Thoracic aorta (tissue), 2 donors: ENCODE measurements around the gene MYOG. TPM values are rescaled to one million over a fixed set of nuclear protein-coding genes. Genes with fewer than 3 reads are reported as not detected.

ENCODE experiments used
- ATAC-seq: fragments of 150-250 bp; one replicate; pipeline ENCODE4 v1.8.0; 2017; ENCODE audit warnings: low read depth; ENCODE audit not compliant: insufficient number of reproducible peaks, low FRiP score
- DNase-seq: peaks from one replicate; pipeline ENCODE4 v3.0.0-alpha.2; 2020; ENCODE audit warnings: low spot score
- H3K27ac ChIP-seq, 2 donors: fragments of 200-600 bp; sonication (generic); 1 replicate in 1 of 2; 2 replicates in 1 of 2; pipeline ENCODE4 v1.5.1; 2016; ENCODE audit warnings: mild to moderate bottlenecking in 2 of 2, moderate library complexity in 2 of 2
- H3K27me3 ChIP-seq: fragments of 200-600 bp; sonication (generic); replicated peaks from 2 replicates; pipeline ENCODE4 v1.6.0; 2016; ENCODE audit warnings: mild to moderate bottlenecking; ENCODE audit not compliant: insufficient read depth
- H3K36me3 ChIP-seq: fragments of 200-600 bp; sonication (generic); one replicate; pipeline ENCODE4 v1.5.1; 2016
- H3K4me1 ChIP-seq, 2 donors: fragments of 200-600 bp; sonication (generic); 1 replicate in 1 of 2; 2 replicates in 1 of 2; pipeline versions ENCODE4 v1.5.1 to v1.6.0; 2016; ENCODE audit warnings: low read depth in 2 of 2, mild to moderate bottlenecking in 1 of 2; ENCODE audit not compliant: control insufficient read depth in 1 of 2
- H3K4me3 ChIP-seq: fragments of 200-600 bp; sonication (generic); 2 replicates; pipeline ENCODE4 v1.5.1; 2016; ENCODE audit warnings: mild to moderate bottlenecking
- H3K9me3 ChIP-seq: fragments of 200-600 bp; sonication (generic); 2 replicates; pipeline ENCODE4 v1.5.1; 2016
- total RNA-seq, 2 donors: library from RNA; depleted of rRNA; stranded (reverse); fragments of >200 nt; gene quantifications; one replicate each; pipeline versions ENCODE4 v1.1.0 to v1.2.3, GENCODE V29; 2016
- TF ChIP-seq, protein P1 (sequence below): fragments of 200-600 bp; sonication (generic); IDR thresholded peaks from one replicate; pipeline ENCODE4 v1.5.1; 2019; ENCODE audit warnings: antibody characterized with exemption

Gene MYOG
- total RNA-seq, 2 donors from 2014 or later: not detected

GRCh38 chr1:203058676-203058935 lies 27.2 kb downstream of the MYOG start:
- TF ChIP-seq, protein P1, sequence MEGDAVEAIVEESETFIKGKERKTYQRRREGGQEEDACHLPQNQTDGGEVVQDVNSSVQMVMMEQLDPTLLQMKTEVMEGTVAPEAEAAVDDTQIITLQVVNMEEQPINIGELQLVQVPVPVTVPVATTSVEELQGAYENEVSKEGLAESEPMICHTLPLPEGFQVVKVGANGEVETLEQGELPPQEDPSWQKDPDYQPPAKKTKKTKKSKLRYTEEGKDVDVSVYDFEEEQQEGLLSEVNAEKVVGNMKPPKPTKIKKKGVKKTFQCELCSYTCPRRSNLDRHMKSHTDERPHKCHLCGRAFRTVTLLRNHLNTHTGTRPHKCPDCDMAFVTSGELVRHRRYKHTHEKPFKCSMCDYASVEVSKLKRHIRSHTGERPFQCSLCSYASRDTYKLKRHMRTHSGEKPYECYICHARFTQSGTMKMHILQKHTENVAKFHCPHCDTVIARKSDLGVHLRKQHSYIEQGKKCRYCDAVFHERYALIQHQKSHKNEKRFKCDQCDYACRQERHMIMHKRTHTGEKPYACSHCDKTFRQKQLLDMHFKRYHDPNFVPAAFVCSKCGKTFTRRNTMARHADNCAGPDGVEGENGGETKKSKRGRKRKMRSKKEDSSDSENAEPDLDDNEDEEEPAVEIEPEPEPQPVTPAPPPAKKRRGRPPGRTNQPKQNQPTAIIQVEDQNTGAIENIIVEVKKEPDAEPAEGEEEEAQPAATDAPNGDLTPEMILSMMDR: no peak
- Histone ChIP-seq H3K4me3 (no peak overlapping the region), H3K36me3 (no peaks in the 10 kb centered on the region), H3K27ac (no peak overlapping the region), H3K4me1 (no peaks in the 10 kb centered on the region), H3K9me3 (no peaks in the 10 kb centered on the region), H3K27me3 (no peaks in the 10 kb centered on the region)
- DNase-seq (no peak), ATAC-seq (no peak)

DNA sequence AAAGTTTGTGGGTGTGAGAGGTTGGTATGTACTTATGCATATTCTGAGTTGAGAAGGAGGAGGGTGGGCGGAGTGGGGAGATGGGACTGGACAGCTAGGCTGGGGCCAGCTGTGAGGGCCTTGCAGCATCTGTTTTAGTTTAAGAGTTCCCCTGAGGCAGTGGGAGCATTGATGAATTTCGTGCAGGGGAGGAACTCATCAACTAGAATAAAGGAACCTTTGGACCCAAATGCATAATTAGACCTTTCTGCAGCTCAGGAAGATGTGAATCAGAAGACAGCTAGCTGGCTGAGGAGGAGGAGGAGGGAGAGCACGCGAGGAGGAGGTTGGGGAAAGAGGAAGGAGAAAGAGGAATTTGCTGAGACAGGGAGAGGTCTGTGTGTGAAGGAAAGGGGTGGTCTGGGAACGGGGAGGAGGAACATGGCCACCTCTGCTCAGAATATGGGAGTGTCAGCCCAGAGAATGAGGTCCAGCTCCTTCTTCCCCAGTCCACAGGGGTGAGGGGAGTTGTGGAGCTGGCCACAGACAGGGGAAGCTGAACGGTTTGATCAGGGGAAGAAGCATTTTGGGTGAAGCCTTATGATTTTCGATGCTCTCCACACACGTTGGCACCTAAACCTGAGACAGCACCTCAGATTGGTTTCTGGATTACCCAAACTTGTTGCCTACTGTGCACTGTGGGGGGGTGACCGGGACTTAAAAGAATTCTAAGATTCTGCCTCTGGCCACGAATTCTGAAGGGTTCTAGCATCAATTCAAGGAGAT lies 27.7 kb downstream of the MYOG start:
- no peaks in the 10 kb centered on the region for H3K36me3 ChIP-seq
- H3K4me3 ChIP-seq: no peak overlapping the region
- H3K27me3 ChIP-seq: no peaks in the 10 kb centered on the region
- H3K4me1 ChIP-seq: no peaks in the 10 kb centered on the region
- ATAC-seq: no peak
- TF ChIP-seq, protein P1: no peak
- no peak for DNase-seq
- no peaks in the 10 kb centered on the region for H3K9me3 ChIP-seq
- H3K27ac ChIP-seq: no peak overlapping the region

DNA sequence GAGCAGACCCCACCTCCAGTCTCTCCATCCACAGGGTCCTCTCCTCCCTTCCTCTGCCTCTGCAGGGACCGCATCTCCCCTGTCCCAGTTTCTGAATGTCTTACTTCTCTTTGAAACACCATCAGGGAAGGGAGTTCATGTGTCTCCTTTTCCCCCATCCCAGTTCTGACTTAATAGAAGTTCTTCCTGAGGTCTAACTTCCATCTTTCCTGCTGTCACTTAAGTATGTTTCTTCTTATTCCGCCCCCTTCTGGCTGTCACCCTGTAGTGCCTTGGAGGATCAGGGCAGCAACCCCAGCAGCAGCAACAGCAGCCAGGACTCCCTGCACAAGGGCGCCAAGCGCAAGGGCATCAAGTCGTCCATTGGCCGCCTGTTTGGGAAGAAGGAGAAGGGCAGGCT lies 29.3 kb downstream of the MYOG start:
- no peaks in the 10 kb centered on the region for H3K4me1 ChIP-seq
- H3K36me3 ChIP-seq: peaks cover under 1% of the 10 kb centered on the region
- no peak for DNase-seq
- ATAC-seq: no peak
- H3K27ac ChIP-seq: no peak overlapping the region
- no peaks in the 10 kb centered on the region for H3K9me3 ChIP-seq
- TF ChIP-seq, protein P1: no peak
- H3K4me3 ChIP-seq: no peak overlapping the region
- H3K27me3 ChIP-seq: no peaks in the 10 kb centered on the region

DNA sequence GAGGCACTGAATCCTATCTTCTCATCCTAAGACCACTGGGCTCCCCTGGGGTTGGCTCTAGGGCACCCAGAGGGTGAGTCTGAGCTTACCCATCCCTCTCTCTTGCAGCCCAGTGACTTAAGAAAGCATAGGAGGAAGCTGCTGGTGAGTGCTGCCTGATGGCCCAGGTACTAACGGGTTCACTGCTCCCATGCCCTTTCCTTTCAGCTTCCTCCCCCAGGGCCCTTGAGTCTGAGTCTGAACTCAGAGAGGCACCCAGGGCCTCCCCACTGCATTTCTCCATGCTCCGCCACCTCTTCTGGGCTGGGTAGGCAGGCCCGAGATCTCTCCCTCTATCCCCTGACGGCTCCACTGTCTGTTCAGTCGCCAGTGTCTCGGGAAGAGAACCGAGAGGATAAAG lies 29.8 kb downstream of the MYOG start:
- DNase-seq (no peak), ATAC-seq (no peak)
- TF ChIP-seq, protein P1: no peak
- Histone ChIP-seq H3K9me3 (no peaks in the 10 kb centered on the region), H3K27ac (no peak overlapping the region), H3K4me1 (no peaks in the 10 kb centered on the region), H3K36me3 (peaks cover 6% of the 10 kb centered on the region), H3K27me3 (no peaks in the 10 kb centered on the region), H3K4me3 (no peak overlapping the region)

DNA sequence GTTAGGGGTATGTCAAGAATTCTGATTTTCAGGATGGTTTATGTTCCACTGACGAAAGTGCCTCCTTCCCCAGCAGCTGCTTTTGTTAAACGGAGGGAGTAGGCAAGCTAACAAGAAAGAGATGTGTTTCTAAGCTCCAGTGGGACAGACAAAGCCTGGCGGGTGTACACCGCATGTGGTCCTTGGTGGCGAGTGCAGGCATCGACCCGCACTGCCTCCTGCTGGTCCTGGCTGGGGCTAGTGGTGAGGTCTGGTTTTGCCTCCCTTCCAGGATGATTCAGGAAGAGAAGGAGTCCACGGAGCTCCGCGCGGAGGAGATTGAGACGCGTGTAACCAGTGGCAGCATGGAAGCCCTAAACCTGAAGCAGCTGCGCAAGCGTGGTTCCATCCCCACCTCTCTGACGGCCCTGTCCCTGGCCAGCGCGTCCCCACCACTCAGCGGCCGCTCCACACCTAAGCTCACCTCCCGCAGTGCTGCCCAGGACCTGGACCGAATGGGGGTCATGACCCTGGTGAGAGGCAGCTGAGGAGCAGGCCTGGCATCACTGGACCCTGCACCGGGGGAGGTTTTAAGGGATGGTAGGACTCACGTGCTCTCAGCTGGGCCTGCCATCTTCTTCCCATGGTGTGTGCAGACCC lies 30.5 kb downstream of the MYOG start:
- H3K4me3 ChIP-seq: no peak overlapping the region
- no peak overlapping the region for H3K27ac ChIP-seq
- ATAC-seq (no peak), DNase-seq (no peak)
- H3K36me3 ChIP-seq: peaks cover 6% of the 10 kb centered on the region
- H3K9me3 ChIP-seq: no peaks in the 10 kb centered on the region
- no peaks in the 10 kb centered on the region for H3K4me1 ChIP-seq
- TF ChIP-seq, protein P1: no peak
- no peaks in the 10 kb centered on the region for H3K27me3 ChIP-seq
